ENCODE results near the gene SMOC1.

The SMOC1 gene

GRCh38 chr14:69960296-69960695 is 81.1 kb downstream of the SMOC1 start:
- in situ Hi-C loops (cut with HindIII; ENCODE audit: low pct_unique_long_range_greater_than_20kb, low sequenced_read_pairs) = no loop called here
- no peak for DNase-seq (ENCODE audit: low read depth in 1 of 2, low spot score in 1 of 2)

DNA sequence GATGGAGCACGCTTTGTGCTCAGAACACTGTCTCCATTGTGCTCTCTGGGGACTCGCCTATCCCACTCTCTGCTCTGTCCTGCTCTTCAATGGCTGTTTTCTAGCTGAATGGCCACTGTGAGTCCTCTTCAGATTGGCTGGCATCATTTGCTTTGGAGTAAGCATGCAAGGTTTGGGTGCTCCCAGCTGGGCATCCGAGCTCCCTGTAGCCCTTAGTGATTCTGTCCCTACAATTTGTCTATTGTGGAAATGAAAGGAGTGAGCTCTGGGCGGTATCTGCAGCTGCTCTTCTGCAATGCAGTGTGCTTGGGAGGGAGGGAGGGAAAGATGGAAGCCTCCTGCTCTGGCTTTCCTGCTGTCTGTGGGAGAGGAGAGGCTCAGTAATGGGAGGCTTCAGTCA is 84.8 kb downstream of the SMOC1 start:
- in situ Hi-C loops (cut with HindIII; ENCODE audit: low pct_unique_long_range_greater_than_20kb, low sequenced_read_pairs) = no loop called here
- DNase-seq (ENCODE audit: low read depth in 1 of 2, low spot score in 1 of 2) = no peak
- no peak for TF ChIP-seq JUND (IDR thresholded peaks at IDR 0.05; ENCODE audit: low read depth)

More at GRCh38 chr14:69960296-69960695, 81.1 kb downstream of the SMOC1 start:
- TF ChIP-seq JUND (IDR thresholded peaks at IDR 0.05; ENCODE audit: low read depth) = no peak

GRCh38 chr14:69964841-69965240 is 85.6 kb downstream of the SMOC1 start:
- no peak for TF ChIP-seq JUND (IDR thresholded peaks at IDR 0.05; ENCODE audit: low read depth)
- no peak for DNase-seq (ENCODE audit: low read depth in 1 of 2, low spot score in 1 of 2)
- in situ Hi-C loops (cut with HindIII; ENCODE audit: low pct_unique_long_range_greater_than_20kb, low sequenced_read_pairs) = no loop called here

DNA sequence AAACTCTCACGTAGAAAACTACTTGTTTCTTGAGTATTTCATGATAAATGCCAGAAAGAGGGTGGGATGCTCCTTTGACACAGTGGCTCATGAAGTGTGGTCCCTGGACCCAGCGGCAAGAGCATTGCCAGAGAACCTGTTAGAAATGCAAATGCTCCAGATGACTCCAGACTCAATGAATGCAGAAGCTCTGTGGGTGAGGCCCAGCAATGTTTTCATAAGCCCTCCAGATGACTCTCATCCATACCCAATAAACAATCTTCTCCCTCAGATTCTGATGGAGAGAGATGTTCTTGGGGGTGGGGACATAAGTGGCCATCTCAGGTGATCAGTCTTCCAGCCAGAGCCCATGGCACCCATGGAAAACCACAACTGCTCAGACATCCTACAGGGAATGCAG is 88.9 kb downstream of the SMOC1 start:
- no peak for TF ChIP-seq JUND (IDR thresholded peaks at IDR 0.05; ENCODE audit: low read depth)
- in situ Hi-C loops (cut with HindIII; ENCODE audit: low pct_unique_long_range_greater_than_20kb, low sequenced_read_pairs) = no loop called here
- DNase-seq (ENCODE audit: low read depth in 1 of 2, low spot score in 1 of 2) = no peak

GRCh38 chr14:69968681-69969080 is 89.5 kb downstream of the SMOC1 start:
- TF ChIP-seq JUND (IDR thresholded peaks at IDR 0.05; ENCODE audit: low read depth) = no peak
- no peak for DNase-seq (ENCODE audit: low read depth in 1 of 2, low spot score in 1 of 2)
- in situ Hi-C loops (cut with HindIII; ENCODE audit: low pct_unique_long_range_greater_than_20kb, low sequenced_read_pairs) = no loop called here

DNA sequence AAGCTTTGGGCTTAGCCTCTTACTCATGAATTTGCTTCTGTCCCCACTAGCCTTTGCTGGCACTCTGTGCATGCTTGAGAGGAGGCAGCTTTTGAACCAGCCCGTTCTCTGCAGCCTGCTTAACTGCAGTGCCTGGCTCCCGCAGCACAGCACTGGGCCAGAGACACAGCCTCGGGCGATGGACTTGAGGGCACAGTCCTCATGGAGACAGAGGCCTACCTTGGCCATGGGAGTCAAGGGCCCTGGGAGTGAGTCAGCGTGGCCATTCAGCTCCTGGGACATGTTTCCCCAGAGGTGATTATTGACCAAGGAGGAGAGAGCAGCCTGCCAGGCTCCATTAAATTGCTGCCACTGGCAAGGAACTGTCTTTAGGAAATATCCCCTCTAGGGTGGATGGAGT is 93.5 kb downstream of the SMOC1 start:
- TF ChIP-seq JUND (IDR thresholded peaks at IDR 0.05; ENCODE audit: low read depth) = no peak
- in situ Hi-C loops (cut with HindIII; ENCODE audit: low pct_unique_long_range_greater_than_20kb, low sequenced_read_pairs) = no loop called here
- no peak for DNase-seq (ENCODE audit: low read depth in 1 of 2, low spot score in 1 of 2)

- in situ Hi-C loops (cut with HindIII; ENCODE audit: low pct_unique_long_range_greater_than_20kb, low sequenced_read_pairs) = no loop called here
- TF ChIP-seq JUND (IDR thresholded peaks at IDR 0.05; ENCODE audit: low read depth) = no peak
- DNase-seq (ENCODE audit: low read depth in 1 of 2, low spot score in 1 of 2) = no peak
Measured at GRCh38 chr14:69973846-69974245, 94.6 kb downstream of the SMOC1 start.

DNA sequence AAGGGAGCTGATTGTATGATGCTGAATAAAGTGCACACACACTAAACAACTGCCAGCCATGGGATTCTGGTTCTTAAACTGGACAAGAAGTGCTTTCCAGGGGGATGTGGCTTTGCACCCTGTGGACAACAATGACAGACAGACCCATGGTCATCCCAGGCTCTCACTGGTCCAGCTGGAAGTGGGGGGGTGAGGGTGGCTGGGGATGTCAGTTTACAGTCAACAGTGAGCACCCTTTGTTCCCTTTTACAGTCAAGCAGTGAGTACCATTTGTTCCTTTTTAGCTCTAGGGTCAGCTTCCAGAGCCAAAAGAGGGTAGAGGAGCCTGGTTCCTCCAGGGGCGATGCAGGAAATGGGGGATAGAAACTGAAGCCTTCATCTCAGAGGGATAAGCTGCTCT is 100.7 kb downstream of the SMOC1 start:
- DNase-seq (ENCODE audit: low read depth in 1 of 2, low spot score in 1 of 2) = no peak
- in situ Hi-C loops (cut with HindIII; ENCODE audit: low pct_unique_long_range_greater_than_20kb, low sequenced_read_pairs) = no loop called here
- TF ChIP-seq JUND (IDR thresholded peaks at IDR 0.05; ENCODE audit: low read depth) = no peak

DNA sequence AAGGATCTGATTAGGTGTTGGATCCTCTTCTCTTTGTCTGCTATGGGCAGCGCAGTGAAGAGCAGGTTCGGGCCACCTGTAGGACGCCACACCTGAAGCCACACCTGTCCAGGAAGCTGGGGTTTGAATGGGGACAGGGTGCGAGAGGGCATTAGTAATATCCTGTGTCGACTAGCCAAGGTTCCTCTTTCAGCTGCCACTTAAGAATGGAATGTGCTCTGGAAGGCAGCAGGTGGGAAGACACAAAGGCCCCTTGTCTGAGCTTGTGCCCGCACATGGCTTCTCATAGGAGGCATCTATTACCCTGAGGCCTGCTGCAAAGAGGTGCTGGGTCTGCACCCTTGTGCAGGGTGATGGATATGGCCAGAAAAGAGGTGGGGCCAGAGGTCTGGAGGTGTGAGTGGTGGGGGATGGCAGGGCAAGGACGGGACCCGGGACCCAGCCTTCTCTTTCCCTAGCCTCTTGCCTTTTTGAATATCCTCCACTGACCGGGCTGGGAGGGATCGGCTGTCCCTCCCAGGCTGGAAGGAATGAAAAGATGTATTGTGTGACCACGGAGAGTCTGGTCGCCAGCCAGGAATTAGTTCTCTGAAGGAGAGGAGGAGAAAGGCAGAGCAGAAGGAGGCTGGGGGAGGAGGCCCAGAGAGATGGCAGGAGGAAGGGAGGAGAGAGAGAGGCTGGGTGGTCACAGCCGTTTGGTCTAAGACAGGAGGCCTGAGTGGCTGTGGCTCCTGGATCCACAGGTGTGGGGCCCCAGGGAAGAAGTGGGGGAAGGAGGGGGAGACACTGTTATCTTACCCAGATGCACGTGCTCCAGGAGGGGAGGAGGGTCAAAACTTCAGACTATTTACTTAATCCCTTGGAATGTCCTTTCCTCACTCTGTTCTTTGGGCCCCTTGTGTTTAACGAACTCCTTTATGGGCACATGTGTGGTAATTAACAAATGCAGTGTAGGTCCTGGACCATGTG is 101.5 kb downstream of the SMOC1 start:
- no peak for TF ChIP-seq JUND (IDR thresholded peaks at IDR 0.05; ENCODE audit: low read depth)
- DNase-seq (ENCODE audit: low read depth in 1 of 2, low spot score in 1 of 2) = no peak
- in situ Hi-C loops (cut with HindIII; ENCODE audit: low pct_unique_long_range_greater_than_20kb, low sequenced_read_pairs) = no loop called here

GRCh38 chr14:69982220-69982839 is 103.1 kb downstream of the SMOC1 start:
- no peak for TF ChIP-seq JUND (IDR thresholded peaks at IDR 0.05; ENCODE audit: low read depth)
- no peak for DNase-seq (ENCODE audit: low read depth in 1 of 2, low spot score in 1 of 2)
- in situ Hi-C loops (cut with HindIII; ENCODE audit: low pct_unique_long_range_greater_than_20kb, low sequenced_read_pairs) = no loop called here

GRCh38 chr14:69982886-69983285 is 103.7 kb downstream of the SMOC1 start:
- DNase-seq (ENCODE audit: low read depth in 1 of 2, low spot score in 1 of 2) = no peak
- in situ Hi-C loops (cut with HindIII; ENCODE audit: low pct_unique_long_range_greater_than_20kb, low sequenced_read_pairs) = no loop called here

DNA sequence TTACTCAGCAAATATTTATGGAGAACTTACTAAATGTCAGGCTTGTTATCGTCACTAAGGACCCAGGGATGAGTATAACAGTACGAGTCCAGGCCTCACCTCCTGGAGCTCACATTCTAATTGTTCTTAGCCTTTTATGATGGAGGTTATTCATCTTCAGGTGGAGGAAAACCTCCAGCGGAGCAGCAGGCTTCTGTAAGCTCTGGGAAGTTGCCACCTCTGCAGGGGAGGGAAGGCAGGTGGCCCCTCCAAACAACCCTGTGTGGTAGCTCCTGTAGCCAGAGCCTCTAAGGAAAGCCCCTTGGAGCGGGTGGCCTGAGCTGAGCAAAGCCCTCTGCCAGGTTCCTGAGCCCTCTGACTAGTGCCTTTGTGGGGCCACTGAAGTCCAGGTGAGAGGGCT is 104.1 kb downstream of the SMOC1 start:
- in situ Hi-C loops (cut with HindIII; ENCODE audit: low pct_unique_long_range_greater_than_20kb, low sequenced_read_pairs) = no loop called here
- DNase-seq (ENCODE audit: low read depth in 1 of 2, low spot score in 1 of 2) = no peak
- TF ChIP-seq JUND (IDR thresholded peaks at IDR 0.05; ENCODE audit: low read depth) = no peak

More at GRCh38 chr14:69982886-69983285, 103.7 kb downstream of the SMOC1 start:
- no peak for TF ChIP-seq JUND (IDR thresholded peaks at IDR 0.05; ENCODE audit: low read depth)

DNA sequence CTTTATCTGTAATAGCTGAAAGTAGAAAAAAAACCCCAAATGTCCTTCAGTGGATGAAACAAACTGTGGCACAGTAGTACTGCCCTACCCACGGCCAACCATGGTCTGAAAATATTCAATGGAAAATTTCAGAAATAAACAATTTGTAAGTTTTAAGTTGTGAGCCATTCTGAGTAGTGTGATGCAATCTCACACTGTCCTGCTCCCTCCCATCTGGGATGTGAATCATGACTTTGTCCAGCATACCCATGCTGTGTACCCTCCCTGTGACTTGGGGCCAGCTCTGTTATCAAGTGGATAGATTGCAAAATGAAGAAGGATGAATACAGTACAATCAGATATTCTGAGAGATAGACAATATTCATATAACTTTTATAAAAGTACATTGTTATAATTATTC is 106.2 kb downstream of the SMOC1 start:
- in situ Hi-C loops (cut with HindIII; ENCODE audit: low pct_unique_long_range_greater_than_20kb, low sequenced_read_pairs) = no loop called here
- TF ChIP-seq JUND (IDR thresholded peaks at IDR 0.05; ENCODE audit: low read depth) = no peak
- DNase-seq (ENCODE audit: low read depth in 1 of 2, low spot score in 1 of 2) = no peak

All from T47D (cell line).